Astrocyte (in vitro differentiated cells and primary cell): ENCODE measurements around the gene RALGAPB.

Experiments
- EZH2 ChIP-seq: IDR thresholded peaks from 2 replicates; pipeline ENCODE4 v1.6.1; 2012; ENCODE audit warnings: mild to moderate bottlenecking, low read length, inconsistent platforms; ENCODE audit not compliant: insufficient read depth
- TF ChIP-seq, protein P1 (sequence below): IDR thresholded peaks from 2 replicates; pipeline ENCODE4 v1.5.1; 2011; ENCODE audit warnings: low read depth, mild to moderate bottlenecking, inconsistent platforms, low read length, moderate library complexity; ENCODE audit not compliant: insufficient read depth

DNA sequence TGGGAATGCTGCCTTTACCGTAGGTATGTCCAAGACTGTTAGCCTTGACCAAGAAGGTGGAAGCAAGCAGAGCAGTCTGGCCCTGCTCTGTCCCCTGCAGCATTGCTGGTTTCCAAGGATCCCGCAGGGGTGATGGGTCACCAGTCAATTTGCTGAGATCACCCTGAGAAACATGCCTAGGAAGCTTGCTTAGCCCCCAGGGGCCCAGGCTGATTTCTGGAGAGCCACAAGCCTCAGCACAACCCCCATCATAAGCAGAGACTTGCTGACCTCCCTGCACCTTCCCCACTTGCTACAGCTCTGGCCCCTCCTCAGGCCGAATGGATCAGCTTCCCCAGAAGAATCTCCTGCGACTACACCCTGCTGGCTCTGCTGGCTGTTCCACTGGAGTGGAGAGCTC lies 150.4 kb downstream of the RALGAPB start:
- TF ChIP-seq, protein P1, sequence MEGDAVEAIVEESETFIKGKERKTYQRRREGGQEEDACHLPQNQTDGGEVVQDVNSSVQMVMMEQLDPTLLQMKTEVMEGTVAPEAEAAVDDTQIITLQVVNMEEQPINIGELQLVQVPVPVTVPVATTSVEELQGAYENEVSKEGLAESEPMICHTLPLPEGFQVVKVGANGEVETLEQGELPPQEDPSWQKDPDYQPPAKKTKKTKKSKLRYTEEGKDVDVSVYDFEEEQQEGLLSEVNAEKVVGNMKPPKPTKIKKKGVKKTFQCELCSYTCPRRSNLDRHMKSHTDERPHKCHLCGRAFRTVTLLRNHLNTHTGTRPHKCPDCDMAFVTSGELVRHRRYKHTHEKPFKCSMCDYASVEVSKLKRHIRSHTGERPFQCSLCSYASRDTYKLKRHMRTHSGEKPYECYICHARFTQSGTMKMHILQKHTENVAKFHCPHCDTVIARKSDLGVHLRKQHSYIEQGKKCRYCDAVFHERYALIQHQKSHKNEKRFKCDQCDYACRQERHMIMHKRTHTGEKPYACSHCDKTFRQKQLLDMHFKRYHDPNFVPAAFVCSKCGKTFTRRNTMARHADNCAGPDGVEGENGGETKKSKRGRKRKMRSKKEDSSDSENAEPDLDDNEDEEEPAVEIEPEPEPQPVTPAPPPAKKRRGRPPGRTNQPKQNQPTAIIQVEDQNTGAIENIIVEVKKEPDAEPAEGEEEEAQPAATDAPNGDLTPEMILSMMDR = no peak
- no peak for TF ChIP-seq EZH2
